EH (cell line): ENCODE results near the gene LSR.

Experiments
- DNase-seq: peaks from one replicate; pipeline ENCODE4 v3.0.0-alpha.2; 2015; ENCODE audit warnings: low read depth

LSR gene

GRCh38 chr19:35248310-35249145 is at the start of gene LSR:
Gene LSR, plus strand, starts transcription at chr19:35249002. Its CDS starts 21 bp downstream, at chr19:35249023.
- no peak for DNase-seq

- DNase-seq = no peak
Observed at GRCh38 chr19:35199481-35199880, 49.3 kb upstream of the LSR start.

GRCh38 chr19:35202722-35203688 is 45.8 kb upstream of the LSR start:
- no peak for DNase-seq

GRCh38 chr19:35204799-35205732 is 43.7 kb upstream of the LSR start:
- DNase-seq = no peak

GRCh38 chr19:35205733-35206323 is 43.0 kb upstream of the LSR start:
- no peak for DNase-seq

- no peak for DNase-seq
Observed at GRCh38 chr19:35206379-35206778, 42.4 kb upstream of the LSR start.

- DNase-seq = no peak
Observed at GRCh38 chr19:35206855-35207254, 41.9 kb upstream of the LSR start.

- no peak for DNase-seq
Observed at GRCh38 chr19:35207391-35207871, 41.4 kb upstream of the LSR start.

- DNase-seq = no peak
Observed at GRCh38 chr19:35208121-35208520, 40.7 kb upstream of the LSR start.

GRCh38 chr19:35209646-35210045 is 39.2 kb upstream of the LSR start:
- no peak for DNase-seq

- DNase-seq = no peak
Observed at GRCh38 chr19:35211545-35212230, 37.1 kb upstream of the LSR start.

GRCh38 chr19:35212241-35212640 is 36.6 kb upstream of the LSR start:
- no peak for DNase-seq

GRCh38 chr19:35213663-35214632 is 34.9 kb upstream of the LSR start:
- peak; percentile 76 for DNase-seq

- no peak for DNase-seq
Observed at GRCh38 chr19:35214766-35215422, 33.9 kb upstream of the LSR start.

- peak; percentile 26 for DNase-seq
Observed at GRCh38 chr19:35216016-35216832, 32.6 kb upstream of the LSR start.

GRCh38 chr19:35216833-35217648 is 31.8 kb upstream of the LSR start:
- DNase-seq = no peak

GRCh38 chr19:35217649-35217990 is 31.2 kb upstream of the LSR start:
- DNase-seq = no peak
